MM.1S (cell line): ENCODE results near the gene UBXN1.

Source experiments
- CTCF ChIP-seq: fragments of 300-600 bp; sonication (generic); IDR thresholded peaks from 2 replicates; pipeline ENCODE4 v1.5.1; 2016; ENCODE audit warnings: antibody characterized with exemption, low read length, mixed read lengths
- EZH2phosphoT487 ChIP-seq: fragments of 300-600 bp; sonication (generic); IDR thresholded peaks from 2 replicates; pipeline ENCODE4 v1.6.1; 2018; ENCODE audit warnings: antibody characterized with exemption, low read length

GRCh38 chr11:62689421-62690183, 10.7 kb upstream of the UBXN1 start, which contains the start of gene LRRN4CL:
- TF ChIP-seq CTCF (no peak), EZH2phosphoT487 (no peak)
